HG03196 (cell line): ENCODE data around the gene SOX4.

Source experiments
- ATAC-seq: cut with Tn5 transposase; IDR thresholded peaks from one replicate; pipeline ENCODE4 v1.9.1; 2021; ENCODE audit not compliant: unreplicated experiment

The SOX4 gene

DNA sequence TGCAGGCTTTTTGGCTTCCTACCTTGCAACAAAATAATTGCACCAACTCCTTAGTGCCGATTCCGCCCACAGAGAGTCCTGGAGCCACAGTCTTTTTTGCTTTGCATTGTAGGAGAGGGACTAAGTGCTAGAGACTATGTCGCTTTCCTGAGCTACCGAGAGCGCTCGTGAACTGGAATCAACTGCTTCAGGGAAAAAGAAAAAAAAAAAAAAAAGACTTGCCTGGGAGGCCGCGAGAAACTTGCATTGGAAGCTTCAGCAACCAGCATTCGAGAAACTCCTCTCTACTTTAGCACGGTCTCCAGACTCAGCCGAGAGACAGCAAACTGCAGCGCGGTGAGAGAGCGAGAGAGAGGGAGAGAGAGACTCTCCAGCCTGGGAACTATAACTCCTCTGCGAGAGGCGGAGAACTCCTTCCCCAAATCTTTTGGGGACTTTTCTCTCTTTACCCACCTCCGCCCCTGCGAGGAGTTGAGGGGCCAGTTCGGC lies 420 bp downstream of the SOX4 start:
- peak; percentile 9 for ATAC-seq

DNA sequence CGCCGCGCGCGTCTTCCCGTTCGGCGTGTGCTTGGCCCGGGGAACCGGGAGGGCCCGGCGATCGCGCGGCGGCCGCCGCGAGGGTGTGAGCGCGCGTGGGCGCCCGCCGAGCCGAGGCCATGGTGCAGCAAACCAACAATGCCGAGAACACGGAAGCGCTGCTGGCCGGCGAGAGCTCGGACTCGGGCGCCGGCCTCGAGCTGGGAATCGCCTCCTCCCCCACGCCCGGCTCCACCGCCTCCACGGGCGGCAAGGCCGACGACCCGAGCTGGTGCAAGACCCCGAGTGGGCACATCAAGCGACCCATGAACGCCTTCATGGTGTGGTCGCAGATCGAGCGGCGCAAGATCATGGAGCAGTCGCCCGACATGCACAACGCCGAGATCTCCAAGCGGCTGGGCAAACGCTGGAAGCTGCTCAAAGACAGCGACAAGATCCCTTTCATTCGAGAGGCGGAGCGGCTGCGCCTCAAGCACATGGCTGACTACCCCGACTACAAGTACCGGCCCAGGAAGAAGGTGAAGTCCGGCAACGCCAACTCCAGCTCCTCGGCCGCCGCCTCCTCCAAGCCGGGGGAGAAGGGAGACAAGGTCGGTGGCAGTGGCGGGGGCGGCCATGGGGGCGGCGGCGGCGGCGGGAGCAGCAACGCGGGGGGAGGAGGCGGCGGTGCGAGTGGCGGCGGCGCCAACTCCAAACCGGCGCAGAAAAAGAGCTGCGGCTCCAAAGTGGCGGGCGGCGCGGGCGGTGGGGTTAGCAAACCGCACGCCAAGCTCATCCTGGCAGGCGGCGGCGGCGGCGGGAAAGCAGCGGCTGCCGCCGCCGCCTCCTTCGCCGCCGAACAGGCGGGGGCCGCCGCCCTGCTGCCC lies 1.1 kb downstream of the SOX4 start:
- ATAC-seq: peak; percentile 17

DNA sequence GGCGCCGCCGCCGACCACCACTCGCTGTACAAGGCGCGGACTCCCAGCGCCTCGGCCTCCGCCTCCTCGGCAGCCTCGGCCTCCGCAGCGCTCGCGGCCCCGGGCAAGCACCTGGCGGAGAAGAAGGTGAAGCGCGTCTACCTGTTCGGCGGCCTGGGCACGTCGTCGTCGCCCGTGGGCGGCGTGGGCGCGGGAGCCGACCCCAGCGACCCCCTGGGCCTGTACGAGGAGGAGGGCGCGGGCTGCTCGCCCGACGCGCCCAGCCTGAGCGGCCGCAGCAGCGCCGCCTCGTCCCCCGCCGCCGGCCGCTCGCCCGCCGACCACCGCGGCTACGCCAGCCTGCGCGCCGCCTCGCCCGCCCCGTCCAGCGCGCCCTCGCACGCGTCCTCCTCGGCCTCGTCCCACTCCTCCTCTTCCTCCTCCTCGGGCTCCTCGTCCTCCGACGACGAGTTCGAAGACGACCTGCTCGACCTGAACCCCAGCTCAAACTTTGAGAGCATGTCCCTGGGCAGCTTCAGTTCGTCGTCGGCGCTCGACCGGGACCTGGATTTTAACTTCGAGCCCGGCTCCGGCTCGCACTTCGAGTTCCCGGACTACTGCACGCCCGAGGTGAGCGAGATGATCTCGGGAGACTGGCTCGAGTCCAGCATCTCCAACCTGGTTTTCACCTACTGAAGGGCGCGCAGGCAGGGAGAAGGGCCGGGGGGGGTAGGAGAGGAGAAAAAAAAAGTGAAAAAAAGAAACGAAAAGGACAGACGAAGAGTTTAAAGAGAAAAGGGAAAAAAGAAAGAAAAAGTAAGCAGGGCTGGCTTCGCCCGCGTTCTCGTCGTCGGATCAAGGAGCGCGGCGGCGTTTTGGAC lies 2.0 kb downstream of the SOX4 start:
- peak; percentile 11 for ATAC-seq

DNA sequence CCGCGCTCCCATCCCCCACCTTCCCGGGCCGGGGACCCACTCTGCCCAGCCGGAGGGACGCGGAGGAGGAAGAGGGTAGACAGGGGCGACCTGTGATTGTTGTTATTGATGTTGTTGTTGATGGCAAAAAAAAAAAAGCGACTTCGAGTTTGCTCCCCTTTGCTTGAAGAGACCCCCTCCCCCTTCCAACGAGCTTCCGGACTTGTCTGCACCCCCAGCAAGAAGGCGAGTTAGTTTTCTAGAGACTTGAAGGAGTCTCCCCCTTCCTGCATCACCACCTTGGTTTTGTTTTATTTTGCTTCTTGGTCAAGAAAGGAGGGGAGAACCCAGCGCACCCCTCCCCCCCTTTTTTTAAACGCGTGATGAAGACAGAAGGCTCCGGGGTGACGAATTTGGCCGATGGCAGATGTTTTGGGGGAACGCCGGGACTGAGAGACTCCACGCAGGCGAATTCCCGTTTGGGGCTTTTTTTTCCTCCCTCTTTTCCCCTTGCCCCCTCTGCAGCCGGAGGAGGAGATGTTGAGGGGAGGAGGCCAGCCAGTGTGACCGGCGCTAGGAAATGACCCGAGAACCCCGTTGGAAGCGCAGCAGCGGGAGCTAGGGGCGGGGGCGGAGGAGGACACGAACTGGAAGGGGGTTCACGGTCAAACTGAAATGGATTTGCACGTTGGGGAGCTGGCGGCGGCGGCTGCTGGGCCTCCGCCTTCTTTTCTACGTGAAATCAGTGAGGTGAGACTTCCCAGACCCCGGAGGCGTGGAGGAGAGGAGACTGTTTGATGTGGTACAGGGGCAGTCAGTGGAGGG lies 2.8 kb downstream of the SOX4 start:
- no peak for ATAC-seq

DNA sequence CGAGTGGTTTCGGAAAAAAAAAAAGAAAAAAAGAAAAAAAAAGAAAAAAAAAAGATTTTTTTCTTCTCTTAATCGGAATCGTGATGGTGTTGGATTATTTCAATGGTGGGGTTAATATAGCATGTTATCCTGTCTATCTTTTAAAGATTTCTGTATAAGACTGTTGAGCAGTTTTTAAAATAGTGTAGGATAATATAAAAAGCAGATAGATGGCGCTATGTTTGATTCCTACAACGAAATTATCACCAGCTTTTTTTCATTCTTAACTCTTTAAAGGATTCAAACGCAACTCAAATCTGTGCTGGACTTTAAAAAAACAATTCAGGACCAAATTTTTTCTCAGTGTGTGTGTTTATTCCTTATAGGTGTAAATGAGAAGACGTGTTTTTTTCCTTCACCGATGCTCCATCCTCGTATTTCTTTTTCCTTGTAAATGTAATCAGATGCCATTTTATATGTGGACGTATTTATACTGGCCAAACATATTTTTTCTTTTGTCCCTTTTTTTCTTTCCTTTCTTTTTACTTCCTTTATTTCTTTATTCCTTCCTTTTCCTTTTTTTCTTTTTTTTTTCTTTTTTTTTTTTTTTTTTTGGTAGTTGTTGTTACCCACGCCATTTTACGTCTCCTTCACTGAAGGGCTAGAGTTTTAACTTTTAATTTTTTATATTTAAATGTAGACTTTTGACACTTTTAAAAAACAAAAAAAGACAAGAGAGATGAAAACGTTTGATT lies 3.6 kb downstream of the SOX4 start:
- no peak for ATAC-seq

DNA sequence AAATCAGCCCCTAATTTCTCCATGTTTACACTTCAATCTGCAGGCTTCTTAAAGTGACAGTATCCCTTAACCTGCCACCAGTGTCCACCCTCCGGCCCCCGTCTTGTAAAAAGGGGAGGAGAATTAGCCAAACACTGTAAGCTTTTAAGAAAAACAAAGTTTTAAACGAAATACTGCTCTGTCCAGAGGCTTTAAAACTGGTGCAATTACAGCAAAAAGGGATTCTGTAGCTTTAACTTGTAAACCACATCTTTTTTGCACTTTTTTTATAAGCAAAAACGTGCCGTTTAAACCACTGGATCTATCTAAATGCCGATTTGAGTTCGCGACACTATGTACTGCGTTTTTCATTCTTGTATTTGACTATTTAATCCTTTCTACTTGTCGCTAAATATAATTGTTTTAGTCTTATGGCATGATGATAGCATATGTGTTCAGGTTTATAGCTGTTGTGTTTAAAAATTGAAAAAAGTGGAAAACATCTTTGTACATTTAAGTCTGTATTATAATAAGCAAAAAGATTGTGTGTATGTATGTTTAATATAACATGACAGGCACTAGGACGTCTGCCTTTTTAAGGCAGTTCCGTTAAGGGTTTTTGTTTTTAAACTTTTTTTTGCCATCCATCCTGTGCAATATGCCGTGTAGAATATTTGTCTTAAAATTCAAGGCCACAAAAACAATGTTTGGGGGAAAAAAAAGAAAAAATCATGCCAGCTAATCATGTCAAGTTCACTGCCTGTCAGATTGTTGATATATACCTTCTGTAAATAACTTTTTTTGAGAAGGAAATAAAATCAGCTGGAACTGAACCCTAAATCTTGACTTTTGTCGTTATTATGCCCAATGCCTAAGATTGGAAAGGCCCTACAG lies 4.5 kb downstream of the SOX4 start:
- no peak for ATAC-seq

DNA sequence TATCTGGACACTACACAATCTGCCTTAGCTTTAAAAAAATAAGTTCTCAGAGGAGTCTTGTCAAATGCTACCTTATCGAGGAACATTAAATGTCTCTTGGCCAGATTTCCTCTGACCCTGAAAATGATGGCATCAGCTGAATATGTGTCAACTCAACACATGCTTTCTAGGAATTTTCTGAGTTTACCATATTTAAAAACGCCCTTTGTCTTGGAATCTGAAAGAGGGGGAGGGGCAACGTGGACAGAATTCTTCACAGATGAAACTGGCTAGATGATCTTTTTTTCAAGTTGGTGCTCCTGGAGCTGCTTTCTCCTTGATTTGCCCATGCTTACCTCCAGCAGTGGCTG lies 5.1 kb downstream of the SOX4 start:
- no peak for ATAC-seq

DNA sequence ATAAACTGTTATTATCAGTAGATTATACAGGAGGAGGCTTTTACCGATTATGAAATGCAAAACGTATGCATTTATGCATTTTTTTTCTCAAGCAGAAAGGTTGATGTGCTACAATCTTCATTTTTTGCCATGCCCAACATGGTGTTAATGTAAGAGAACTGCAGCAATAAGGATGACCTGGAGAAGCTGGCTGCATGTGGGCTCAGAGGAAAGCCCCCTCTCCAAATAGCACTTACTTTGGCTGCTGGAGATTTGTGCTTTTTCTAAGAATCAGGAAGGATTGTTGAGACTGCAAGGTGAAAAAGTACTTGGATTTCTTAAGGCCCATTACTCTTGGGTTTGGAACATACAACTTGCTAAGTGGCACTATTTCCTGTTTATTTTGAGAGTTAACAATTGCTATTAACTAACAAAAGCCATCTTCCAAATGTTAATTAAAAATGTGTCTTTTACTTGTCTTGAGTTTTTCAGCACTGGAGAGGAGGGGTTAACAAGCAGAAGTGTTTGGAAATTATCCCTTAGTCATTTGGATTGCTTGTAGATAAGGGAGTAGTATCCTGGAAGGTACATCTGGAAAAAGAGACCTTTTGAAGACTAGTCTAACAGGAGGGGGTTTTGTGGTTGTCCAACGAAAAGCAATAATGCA lies 5.6 kb downstream of the SOX4 start:
- ATAC-seq: no peak

DNA sequence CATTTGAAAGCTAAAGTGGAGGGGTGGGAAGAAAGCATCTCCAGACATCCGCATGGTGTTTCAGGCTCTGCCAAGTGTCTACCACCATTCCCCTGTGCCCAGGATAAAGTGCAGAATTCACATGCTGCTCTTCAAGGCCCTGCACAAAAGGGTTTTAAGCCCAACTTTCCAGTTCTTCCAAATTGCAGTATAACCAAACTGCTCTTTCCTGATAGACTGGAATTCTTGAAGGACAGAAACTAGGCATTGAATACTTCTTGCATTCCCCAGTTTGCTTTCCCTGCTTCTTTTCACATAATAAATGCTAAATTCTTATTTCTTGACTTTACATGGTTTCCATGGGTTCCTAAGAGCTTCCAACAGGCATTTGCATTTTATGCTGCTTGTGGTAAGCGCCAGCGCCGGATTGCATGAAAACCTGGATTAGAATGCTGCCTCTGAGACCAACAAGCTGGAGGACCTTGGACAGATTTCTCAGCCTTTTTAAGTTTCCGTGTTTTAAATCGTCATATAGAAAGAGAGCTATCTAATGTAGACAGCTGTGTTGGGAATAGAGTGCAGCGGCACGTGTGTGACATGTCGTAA lies 7.9 kb downstream of the SOX4 start:
- ATAC-seq: no peak

DNA sequence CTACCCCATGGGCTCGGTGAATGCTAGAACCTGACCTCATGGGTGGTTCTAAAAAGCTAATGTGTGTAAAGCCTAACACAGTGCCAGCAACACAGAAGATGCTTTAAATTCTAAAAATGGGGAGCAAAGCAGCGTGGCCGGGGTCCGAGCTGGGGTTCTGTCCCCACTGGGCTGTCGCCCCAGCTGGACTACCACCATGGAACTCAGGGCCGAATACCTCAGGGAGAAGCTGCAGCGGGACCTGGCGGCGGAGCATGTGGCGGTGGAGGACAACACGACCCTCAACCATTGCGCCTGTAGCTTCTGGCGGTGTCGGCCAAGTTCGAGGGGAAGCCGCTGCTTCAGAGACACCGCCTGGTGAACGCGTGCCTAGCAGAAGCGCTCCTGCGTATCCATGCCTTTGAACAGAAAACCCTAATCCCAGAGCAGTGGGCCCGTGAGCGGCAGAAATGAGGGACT lies 8.4 kb downstream of the SOX4 start:
- no peak for ATAC-seq

DNA sequence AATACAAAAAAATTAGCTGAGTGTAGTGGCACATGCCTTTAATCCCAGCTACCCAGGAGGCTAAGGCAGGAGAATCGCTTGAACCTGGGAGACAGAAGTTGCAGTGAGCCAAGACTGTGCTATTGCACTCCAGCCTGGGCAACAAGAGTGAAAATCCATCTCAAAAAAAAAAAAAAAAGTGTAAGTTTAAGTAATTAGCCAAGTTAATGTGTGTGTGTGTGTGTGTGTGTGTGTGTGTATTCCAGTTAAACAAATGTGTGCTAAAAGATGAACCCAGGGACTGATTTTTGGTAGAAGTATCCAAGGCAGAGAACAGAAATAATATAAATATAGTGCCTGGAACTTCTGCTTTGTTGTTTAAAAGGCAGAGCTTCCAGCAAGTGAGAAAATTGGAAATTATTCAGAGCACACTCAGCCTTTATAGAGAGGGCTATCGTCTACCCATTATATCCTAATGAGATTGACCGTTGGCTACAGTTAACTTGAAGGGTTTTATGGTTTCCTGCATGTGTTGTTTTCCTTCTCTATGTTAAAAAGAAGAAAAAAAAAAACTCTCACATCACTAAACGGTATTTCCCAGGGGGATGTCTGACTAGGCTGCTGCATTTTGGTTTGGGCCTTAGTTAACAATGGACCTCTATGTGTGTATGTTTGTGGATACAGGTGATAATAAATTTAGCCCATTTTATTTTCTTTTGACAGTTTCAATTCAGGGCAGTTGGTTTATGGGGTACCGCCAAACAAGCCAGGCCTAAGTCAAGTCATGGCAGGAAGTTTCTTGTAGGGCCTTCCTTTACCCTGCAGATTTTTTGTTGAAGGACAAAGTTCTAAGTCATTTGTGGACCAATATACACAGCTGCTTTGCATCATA lies 9.8 kb downstream of the SOX4 start:
- ATAC-seq: no peak

DNA sequence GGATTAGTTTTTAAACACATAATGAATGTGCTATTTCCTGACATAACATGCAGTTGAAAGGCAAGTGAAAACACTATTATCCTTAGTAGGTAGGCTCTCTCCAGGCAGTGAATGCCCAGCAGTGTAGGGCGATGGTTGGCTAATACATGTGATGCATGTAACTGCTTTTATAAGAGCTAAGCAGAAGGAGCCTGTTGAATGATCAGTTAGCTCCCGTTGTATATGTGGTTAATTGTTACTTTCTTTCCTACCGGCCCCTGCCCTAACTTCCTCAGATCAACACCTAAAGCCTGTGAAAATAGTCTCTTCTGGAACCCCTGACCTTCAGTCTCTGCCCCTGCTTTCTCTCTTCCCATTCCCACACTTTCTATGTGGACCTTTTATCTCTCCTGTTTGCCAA lies 10.5 kb downstream of the SOX4 start:
- no peak for ATAC-seq

DNA sequence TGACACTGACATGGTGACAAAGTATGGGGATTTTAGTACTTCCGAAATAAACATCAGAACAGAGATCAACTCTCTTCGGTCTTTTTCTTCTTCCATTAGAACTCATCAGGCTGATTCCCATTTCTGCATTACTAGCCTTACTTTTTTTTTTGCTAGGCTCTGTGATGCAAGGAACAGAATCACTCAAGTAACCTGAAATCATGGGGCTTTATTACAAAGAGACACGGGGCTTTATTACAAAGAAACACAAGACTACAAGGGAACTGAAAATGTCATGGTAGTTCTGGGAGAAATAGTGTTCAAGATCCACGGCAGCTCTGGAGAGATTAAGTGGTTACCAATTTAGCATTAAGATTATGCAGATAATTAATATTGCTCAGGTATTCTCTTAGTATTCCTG lies 11.6 kb downstream of the SOX4 start:
- no peak for ATAC-seq

DNA sequence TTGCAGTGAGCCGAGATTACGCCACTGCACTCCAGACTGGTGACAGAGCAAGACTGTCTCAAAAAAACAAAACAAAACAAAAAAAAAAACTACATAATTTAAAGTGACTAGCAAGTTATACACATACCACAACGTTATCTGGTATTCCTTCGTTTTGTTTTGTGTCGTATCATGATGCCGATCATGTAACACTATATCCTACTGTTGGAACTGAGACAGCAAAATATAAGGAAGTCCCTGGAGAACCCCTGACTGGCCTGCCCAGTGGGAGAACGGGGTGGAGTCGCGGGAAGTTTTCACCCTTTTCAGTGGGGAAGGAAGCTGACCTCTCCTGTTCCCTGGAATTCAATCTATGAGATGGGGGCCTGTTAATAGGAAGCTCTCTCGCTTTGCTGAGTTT lies 15.1 kb downstream of the SOX4 start:
- no peak for ATAC-seq

DNA sequence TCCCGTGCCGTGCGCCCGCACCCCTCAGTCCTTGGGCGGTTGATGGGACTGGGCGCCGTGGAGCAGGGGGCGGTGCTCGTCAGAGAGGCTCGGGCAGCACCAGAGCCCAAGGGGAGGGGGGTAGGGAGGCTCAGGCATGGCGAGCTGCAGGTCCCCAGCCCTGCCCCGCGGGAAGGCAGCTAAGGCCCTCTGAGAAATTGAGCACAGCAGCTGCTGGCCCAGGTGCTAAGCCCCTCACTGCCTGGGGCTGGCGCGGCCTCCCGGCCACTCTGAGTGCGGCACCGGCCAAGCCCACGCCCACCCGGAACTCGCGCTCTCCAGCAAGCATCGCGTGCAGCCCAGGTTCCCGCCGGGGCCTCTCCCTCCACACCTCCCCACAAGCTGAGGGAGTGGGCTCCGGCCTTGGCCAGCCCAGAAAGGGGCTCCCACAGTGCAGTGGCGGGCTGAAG lies 16.4 kb downstream of the SOX4 start:
- no peak for ATAC-seq

DNA sequence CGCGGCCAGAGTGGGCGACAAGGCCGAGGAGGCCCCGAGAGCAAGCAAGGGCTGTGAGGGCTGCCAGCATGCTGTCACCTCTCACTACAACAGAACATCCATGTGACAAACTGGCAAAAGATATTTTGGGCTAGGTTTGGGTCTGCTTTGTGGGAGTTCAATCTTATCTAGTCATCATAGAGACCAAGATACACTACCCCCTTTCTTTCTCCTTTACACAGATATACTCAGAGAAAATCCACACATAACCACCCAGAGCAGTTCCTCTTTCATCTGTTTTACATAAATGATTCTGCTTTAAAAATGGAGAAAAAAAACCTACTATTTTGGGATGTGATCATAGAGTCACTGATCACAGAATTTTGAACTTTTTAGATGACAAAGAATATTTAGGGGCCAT lies 16.8 kb downstream of the SOX4 start:
- no peak for ATAC-seq

DNA sequence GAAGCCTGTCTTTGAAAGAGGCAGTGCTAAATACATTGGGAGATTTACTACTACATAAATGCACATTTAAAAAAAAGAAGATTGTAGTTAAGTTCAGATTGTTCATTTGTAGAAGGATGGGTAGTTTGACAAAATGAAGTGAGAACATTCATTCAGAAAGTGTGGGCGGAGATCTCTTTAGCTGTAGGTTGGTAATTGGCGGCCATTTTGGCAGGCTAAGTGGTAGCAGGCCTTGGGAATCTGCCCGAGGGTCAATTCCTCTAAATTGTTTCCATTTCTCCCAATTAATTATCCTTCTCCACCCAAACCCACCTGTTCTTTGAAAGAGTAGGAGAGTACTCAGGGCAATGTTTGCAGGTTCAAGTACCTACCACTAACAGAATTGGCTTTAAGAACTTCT lies 17.9 kb downstream of the SOX4 start:
- no peak for ATAC-seq
